ENCODE results near the gene NT5DC1. TPM values are rescaled to one million over a fixed set of nuclear protein-coding genes. Genes with fewer than 3 reads are reported as not detected.

Gene NT5DC1
- total RNA-seq, 1 donor from 2014 or later, result 16.0 TPM

GRCh38 chr6:116115781-116116180 is 15.1 kb downstream of the NT5DC1 start:
- no peaks in the 10 kb centered on the region for H3K27me3 Mint-ChIP-seq (ENCODE audit: unreplicated experiment)
- H3K4me3 Mint-ChIP-seq (ENCODE audit: unreplicated experiment), result no peak overlapping the region
- no peak overlapping the region for H3K27ac Mint-ChIP-seq (ENCODE audit: unreplicated experiment)
- H3K9me3 Mint-ChIP-seq (ENCODE audit: unreplicated experiment), result no peaks in the 10 kb centered on the region
- no peak for DNase-seq (ENCODE audit: extremely low spot score, unreplicated experiment)
- H3K4me1 Mint-ChIP-seq (ENCODE audit: unreplicated experiment), result peaks cover 6% of the 10 kb centered on the region
- peak; percentile 61 for TF ChIP-seq CTCF (IDR thresholded peaks at IDR 0.05)
- peaks cover 1% of the 10 kb centered on the region for H3K36me3 Mint-ChIP-seq (ENCODE audit: unreplicated experiment)

GRCh38 chr6:116118608-116119007 is 18.0 kb downstream of the NT5DC1 start:
- Mint-ChIP-seq H3K36me3 (ENCODE audit: unreplicated experiment) (peaks cover 1% of the 10 kb centered on the region), H3K4me1 (ENCODE audit: unreplicated experiment) (peaks cover 6% of the 10 kb centered on the region), H3K9me3 (ENCODE audit: unreplicated experiment) (no peaks in the 10 kb centered on the region), H3K27me3 (ENCODE audit: unreplicated experiment) (no peaks in the 10 kb centered on the region), H3K27ac (ENCODE audit: unreplicated experiment) (no peak overlapping the region), H3K4me3 (ENCODE audit: unreplicated experiment) (no peak overlapping the region)
- DNase-seq (ENCODE audit: extremely low spot score, unreplicated experiment), result no peak
- TF ChIP-seq CTCF (IDR thresholded peaks at IDR 0.05), result no peak

GRCh38 chr6:116120430-116120829 is 19.8 kb downstream of the NT5DC1 start:
- Mint-ChIP-seq H3K27ac (ENCODE audit: unreplicated experiment) (no peak overlapping the region), H3K27me3 (ENCODE audit: unreplicated experiment) (no peaks in the 10 kb centered on the region), H3K9me3 (ENCODE audit: unreplicated experiment) (no peaks in the 10 kb centered on the region), H3K4me3 (ENCODE audit: unreplicated experiment) (no peak overlapping the region), H3K4me1 (ENCODE audit: unreplicated experiment) (peaks cover 5% of the 10 kb centered on the region), H3K36me3 (ENCODE audit: unreplicated experiment) (peaks cover 1% of the 10 kb centered on the region)
- no peak for TF ChIP-seq CTCF (IDR thresholded peaks at IDR 0.05)
- DNase-seq (ENCODE audit: extremely low spot score, unreplicated experiment), result no peak

- Mint-ChIP-seq H3K9me3 (ENCODE audit: unreplicated experiment) (no peaks in the 10 kb centered on the region), H3K36me3 (ENCODE audit: unreplicated experiment) (no peaks in the 10 kb centered on the region), H3K27me3 (ENCODE audit: unreplicated experiment) (no peaks in the 10 kb centered on the region), H3K27ac (ENCODE audit: unreplicated experiment) (no peak within 1 kb of the TSS), H3K4me1 (ENCODE audit: unreplicated experiment) (peaks cover 6% of the 10 kb centered on the region), H3K4me3 (ENCODE audit: unreplicated experiment) (no peak within 1 kb of the TSS)
- TF ChIP-seq CTCF (IDR thresholded peaks at IDR 0.05), result no peak
- no peak for DNase-seq (ENCODE audit: extremely low spot score, unreplicated experiment)
Observed at GRCh38 chr6:116126032-116126431, 25.4 kb downstream of the NT5DC1 start, which contains the start of gene COL10A1. TSS of gene COL10A1 (minus strand) at chr6:116126132. CDS start at chr6:116125492, 640 bp downstream.

- Mint-ChIP-seq H3K4me1 (ENCODE audit: unreplicated experiment) (peaks cover 6% of the 10 kb centered on the region), H3K27ac (ENCODE audit: unreplicated experiment) (no peak overlapping the region), H3K9me3 (ENCODE audit: unreplicated experiment) (peaks cover 3% of the 10 kb centered on the region), H3K27me3 (ENCODE audit: unreplicated experiment) (no peaks in the 10 kb centered on the region), H3K36me3 (ENCODE audit: unreplicated experiment) (no peaks in the 10 kb centered on the region), H3K4me3 (ENCODE audit: unreplicated experiment) (no peak overlapping the region)
- TF ChIP-seq CTCF (IDR thresholded peaks at IDR 0.05), result no peak
- no peak for DNase-seq (ENCODE audit: extremely low spot score, unreplicated experiment)
Observed at GRCh38 chr6:116127771-116128493, 27.3 kb downstream of the NT5DC1 start.
